Glutamatergic neuron (in vitro differentiated cells): ENCODE results near the gene C9orf153. TPM values are rescaled to one million over a fixed set of nuclear protein-coding genes. Genes with fewer than 3 reads are reported as not detected.
"Not testable (repeated sequence)": the region's sequence is repeated elsewhere in the genome, so short reads cannot be mapped to it uniquely, and the experiment has no call there.

Experiments used
- DNase-seq: peaks from one replicate; pipeline ENCODE4 v3.0.0; 2022
- H3K27ac Mint-ChIP-seq: one replicate; pipeline ENCODE4 v1.8.0; 2020; ENCODE audit warnings: mild to moderate bottlenecking, mixed read lengths, inconsistent platforms; ENCODE audit not compliant: unreplicated experiment
- H3K27me3 Mint-ChIP-seq: one replicate; pipeline ENCODE4 v1.8.0; 2020; ENCODE audit warnings: mild to moderate bottlenecking, moderate library complexity, mixed read lengths, inconsistent platforms; ENCODE audit not compliant: unreplicated experiment
- H3K36me3 Mint-ChIP-seq: one replicate; pipeline ENCODE4 v1.8.0; 2020; ENCODE audit warnings: mild to moderate bottlenecking, mixed read lengths, inconsistent platforms; ENCODE audit not compliant: unreplicated experiment
- H3K4me1 Mint-ChIP-seq: one replicate; pipeline ENCODE4 v1.8.0; 2020; ENCODE audit warnings: mild to moderate bottlenecking, low read depth, mixed read lengths, inconsistent platforms; ENCODE audit not compliant: unreplicated experiment
- H3K4me3 Mint-ChIP-seq: one replicate; pipeline ENCODE4 v1.8.0; 2020; ENCODE audit warnings: mild to moderate bottlenecking, mixed read lengths, inconsistent platforms; ENCODE audit not compliant: unreplicated experiment
- H3K9me3 Mint-ChIP-seq: one replicate; pipeline ENCODE4 v1.8.0; 2020; ENCODE audit warnings: mild to moderate bottlenecking, moderate library complexity, mixed read lengths, inconsistent platforms; ENCODE audit not compliant: unreplicated experiment
- total RNA-seq: library from RNA; stranded (reverse); fragmentation: NEBNext Ultra II Directional; extraction: Animal tissue kit (Norgen Biotek cat#: 25700); gene quantifications from one replicate; pipeline ENCODE4 v1.2.1, GENCODE V29; 2021; ENCODE audit not compliant: unreplicated experiment
- TF ChIP-seq, protein P1 (sequence below): fragments of 200-600 bp; sonication (generic); IDR thresholded peaks from one replicate; pipeline ENCODE4 v1.5.0; 2021; ENCODE audit not compliant: partially characterized antibody, unreplicated experiment

Gene C9orf153
- total RNA-seq, 1 donor from 2014 or later, result 0.27 TPM

DNA sequence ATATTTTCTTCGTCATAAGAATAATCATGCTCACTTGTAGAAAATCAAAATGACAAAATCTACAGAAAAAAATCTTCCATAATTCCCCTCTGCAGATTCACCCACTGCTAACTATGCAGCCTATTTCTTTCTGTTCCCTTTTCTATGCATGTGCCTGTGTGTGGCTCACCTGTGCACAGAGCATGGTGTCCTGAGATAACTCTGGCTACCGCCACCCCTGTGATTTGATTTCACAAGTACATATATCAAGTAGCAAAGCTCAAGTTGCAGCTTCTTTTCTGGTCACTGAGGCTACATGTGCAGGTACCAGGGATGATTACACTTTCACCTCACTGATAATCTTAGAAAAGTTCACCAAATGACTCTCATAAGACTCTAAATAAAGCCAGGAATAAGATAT lies 41.2 kb upstream of the C9orf153 start:
- H3K27me3 Mint-ChIP-seq, result no peaks in the 10 kb centered on the region
- H3K4me1 Mint-ChIP-seq, result peaks cover 6% of the 10 kb centered on the region
- TF ChIP-seq, protein P1, sequence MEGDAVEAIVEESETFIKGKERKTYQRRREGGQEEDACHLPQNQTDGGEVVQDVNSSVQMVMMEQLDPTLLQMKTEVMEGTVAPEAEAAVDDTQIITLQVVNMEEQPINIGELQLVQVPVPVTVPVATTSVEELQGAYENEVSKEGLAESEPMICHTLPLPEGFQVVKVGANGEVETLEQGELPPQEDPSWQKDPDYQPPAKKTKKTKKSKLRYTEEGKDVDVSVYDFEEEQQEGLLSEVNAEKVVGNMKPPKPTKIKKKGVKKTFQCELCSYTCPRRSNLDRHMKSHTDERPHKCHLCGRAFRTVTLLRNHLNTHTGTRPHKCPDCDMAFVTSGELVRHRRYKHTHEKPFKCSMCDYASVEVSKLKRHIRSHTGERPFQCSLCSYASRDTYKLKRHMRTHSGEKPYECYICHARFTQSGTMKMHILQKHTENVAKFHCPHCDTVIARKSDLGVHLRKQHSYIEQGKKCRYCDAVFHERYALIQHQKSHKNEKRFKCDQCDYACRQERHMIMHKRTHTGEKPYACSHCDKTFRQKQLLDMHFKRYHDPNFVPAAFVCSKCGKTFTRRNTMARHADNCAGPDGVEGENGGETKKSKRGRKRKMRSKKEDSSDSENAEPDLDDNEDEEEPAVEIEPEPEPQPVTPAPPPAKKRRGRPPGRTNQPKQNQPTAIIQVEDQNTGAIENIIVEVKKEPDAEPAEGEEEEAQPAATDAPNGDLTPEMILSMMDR, result no peak
- H3K9me3 Mint-ChIP-seq, result no peaks in the 10 kb centered on the region
- no peak overlapping the region for H3K27ac Mint-ChIP-seq
- no peaks in the 10 kb centered on the region for H3K36me3 Mint-ChIP-seq
- DNase-seq, result no peak
- no peak overlapping the region for H3K4me3 Mint-ChIP-seq

DNA sequence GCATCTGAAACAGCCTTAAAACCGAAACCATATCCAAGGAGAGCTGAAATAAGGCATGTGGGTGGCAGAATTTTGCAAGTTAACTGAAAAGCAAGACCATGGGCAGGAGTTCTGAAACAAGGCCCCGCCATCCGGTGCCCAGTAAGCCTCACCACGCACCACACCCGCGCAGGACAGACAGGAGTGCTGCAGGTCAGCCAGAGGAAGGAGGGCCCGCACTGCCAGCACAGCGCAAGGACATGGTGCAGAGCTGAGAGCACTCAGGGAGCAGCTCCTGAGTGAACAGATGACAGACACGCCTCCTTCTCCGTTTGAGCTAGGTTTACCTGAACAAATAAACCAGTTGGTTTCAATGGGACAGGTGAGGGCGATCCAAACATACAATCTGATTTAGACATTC lies 39.4 kb upstream of the C9orf153 start:
- no peak for DNase-seq
- no peaks in the 10 kb centered on the region for H3K9me3 Mint-ChIP-seq
- no peaks in the 10 kb centered on the region for H3K27me3 Mint-ChIP-seq
- H3K4me3 Mint-ChIP-seq, result no peak overlapping the region
- no peak overlapping the region for H3K27ac Mint-ChIP-seq
- H3K36me3 Mint-ChIP-seq, result no peaks in the 10 kb centered on the region
- H3K4me1 Mint-ChIP-seq, result peaks cover 5% of the 10 kb centered on the region
- TF ChIP-seq, protein P1, result no peak

DNA sequence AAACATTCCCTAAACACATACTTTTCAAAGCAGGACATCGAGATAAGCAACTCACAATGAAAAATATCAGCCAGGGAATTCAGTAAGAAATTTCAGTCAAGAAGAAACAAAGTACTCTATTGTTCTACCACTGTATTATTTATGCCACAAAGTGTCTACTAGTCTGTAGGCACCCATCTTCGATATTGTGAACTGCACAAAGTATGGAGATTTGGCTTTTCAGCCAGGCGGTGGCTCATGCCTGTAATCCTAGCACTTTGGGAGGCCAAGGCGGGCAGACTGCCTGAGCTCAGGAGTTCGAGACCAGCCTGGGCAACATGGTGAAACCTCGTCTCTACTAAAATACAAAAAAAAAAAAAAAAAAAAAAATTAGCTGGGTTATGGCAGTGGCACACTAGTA lies 30.9 kb upstream of the C9orf153 start:
- H3K9me3 Mint-ChIP-seq, DNase-seq, H3K4me3 Mint-ChIP-seq, H3K27me3 Mint-ChIP-seq, H3K36me3 Mint-ChIP-seq, H3K27ac Mint-ChIP-seq: not testable (repeated sequence)
- H3K4me1 Mint-ChIP-seq, result peaks cover 13% of the 10 kb centered on the region

DNA sequence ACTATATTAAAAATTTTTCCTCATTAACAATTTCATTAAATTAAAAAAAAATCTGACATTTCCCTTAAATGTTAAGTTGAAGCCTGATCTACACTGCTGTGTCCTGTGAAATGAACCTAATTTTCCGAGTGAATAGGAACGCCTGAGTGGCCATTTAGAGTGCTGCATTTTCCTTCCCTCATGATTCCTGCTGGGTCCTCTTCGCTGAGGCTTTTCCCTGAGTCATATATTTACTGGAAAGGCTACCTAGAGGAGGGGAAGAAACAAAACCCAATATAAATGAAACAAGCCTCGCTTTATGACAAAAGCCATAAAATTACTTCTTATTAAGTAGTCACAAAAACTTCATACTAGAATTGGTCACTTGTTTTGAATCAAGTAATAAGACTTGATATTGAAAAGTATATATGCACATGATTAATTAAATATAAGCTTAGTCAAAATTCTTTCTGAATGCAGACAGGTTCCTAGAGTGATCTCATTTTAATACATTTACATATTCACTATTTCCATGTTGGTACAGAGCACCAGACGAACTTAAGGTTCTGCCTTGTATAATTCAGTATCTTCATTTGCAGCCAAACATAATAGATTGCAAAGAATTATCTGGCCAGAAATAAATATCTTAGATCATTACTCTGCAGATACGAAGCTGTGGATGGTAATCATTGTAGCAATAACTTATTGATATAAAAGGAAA lies 29.2 kb upstream of the C9orf153 start:
- H3K36me3 Mint-ChIP-seq, result no peaks in the 10 kb centered on the region

DNA sequence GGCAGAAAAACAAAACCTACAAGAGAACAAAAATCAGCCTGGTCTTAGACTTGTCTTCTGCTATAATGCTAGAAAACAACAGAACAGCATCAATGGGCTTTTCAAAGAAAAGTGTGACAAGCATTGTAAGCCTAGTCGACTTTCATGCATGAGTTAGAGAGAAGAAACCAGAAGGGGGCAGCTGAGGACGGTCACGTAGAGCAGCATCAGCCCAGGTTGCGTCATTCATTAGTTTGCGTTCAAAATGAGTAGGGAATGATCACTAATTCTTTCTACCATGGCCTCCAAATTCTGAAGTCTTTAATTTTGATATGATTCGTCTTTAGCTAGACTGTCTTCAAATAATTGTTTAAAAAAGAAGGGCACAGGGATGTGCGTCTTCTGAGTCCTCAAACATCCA lies 27.6 kb upstream of the C9orf153 start:
- H3K4me1 Mint-ChIP-seq, result peaks cover 21% of the 10 kb centered on the region
- TF ChIP-seq, protein P1, result peak; percentile 11
- H3K36me3 Mint-ChIP-seq, result no peaks in the 10 kb centered on the region
- peak overlapping the region; percentile 45 for H3K4me3 Mint-ChIP-seq
- peaks cover 10% of the 10 kb centered on the region for H3K9me3 Mint-ChIP-seq
- H3K27ac Mint-ChIP-seq, result peak overlapping the region; percentile 72
- DNase-seq, result peak; percentile 47
- peaks cover 2% of the 10 kb centered on the region for H3K27me3 Mint-ChIP-seq

More for the DNA sequence above, 29.2 kb upstream of the C9orf153 start:
- Mint-ChIP-seq H3K27me3 (peaks cover 2% of the 10 kb centered on the region), H3K9me3 (peaks cover 6% of the 10 kb centered on the region), H3K4me1 (peaks cover 13% of the 10 kb centered on the region), H3K27ac (no peak overlapping the region), H3K4me3 (no peak overlapping the region)
- TF ChIP-seq, protein P1, result no peak
- DNase-seq, result no peak
